IPS-20b (cell line): ENCODE results near the gene PARL.
"Not testable (repeated sequence)": the region's sequence is repeated elsewhere in the genome, so short reads cannot be mapped to it uniquely, and the experiment has no call there.

Source experiments
- H3K27ac ChIP-seq: one replicate; pipeline ENCODE4 v1.5.1; 2013; ENCODE audit warnings: low read length
- H3K27me3 ChIP-seq: 2 replicates; pipeline ENCODE4 v1.6.1; 2013; ENCODE audit warnings: mild to moderate bottlenecking, low read length, inconsistent platforms; ENCODE audit not compliant: insufficient read depth
- H3K36me3 ChIP-seq: 2 replicates; pipeline ENCODE4 v1.6.1; 2013; ENCODE audit warnings: low read depth, mild to moderate bottlenecking, inconsistent platforms, low read length, moderate library complexity; ENCODE audit not compliant: insufficient read depth
- H3K4me1 ChIP-seq: 2 replicates; pipeline ENCODE4 v1.6.1; 2013; ENCODE audit warnings: mild to moderate bottlenecking, control low read depth, inconsistent platforms, low read length, moderate library complexity; ENCODE audit not compliant: insufficient read depth
- H3K4me3 ChIP-seq: 2 replicates; pipeline ENCODE4 v1.5.1; 2013; ENCODE audit warnings: mild to moderate bottlenecking, low read length, inconsistent platforms
- H3K9ac ChIP-seq: 2 replicates; pipeline ENCODE4 v1.6.1; 2013; ENCODE audit warnings: low read depth, mild to moderate bottlenecking, inconsistent platforms, low read length, moderate library complexity
- H3K9me3 ChIP-seq: 2 replicates; pipeline ENCODE4 v1.6.1; 2013; ENCODE audit warnings: mild to moderate bottlenecking, low read depth, low read length, inconsistent platforms; ENCODE audit not compliant: insufficient read depth

Gene PARL

GRCh38 chr3:183878071-183878470, 6.6 kb downstream of the PARL start:
- no peaks in the 10 kb centered on the region for H3K27me3 ChIP-seq
- H3K4me1 ChIP-seq, result peaks cover 7% of the 10 kb centered on the region; the same call in 1 of the 2 replicates
- H3K36me3 ChIP-seq, result 0 out of 2 replicates have a peak, but pooled peaks cover 6% of the 10 kb centered on the region
- H3K27ac ChIP-seq, result no peak overlapping the region
- no peak overlapping the region for H3K9ac ChIP-seq
- no peak overlapping the region for H3K4me3 ChIP-seq
- H3K9me3 ChIP-seq, result no peaks in the 10 kb centered on the region

GRCh38 chr3:183877227-183877626, 7.5 kb downstream of the PARL start:
- not testable (repeated sequence) for H3K9ac ChIP-seq, H3K27me3 ChIP-seq, H3K36me3 ChIP-seq, H3K4me3 ChIP-seq, H3K9me3 ChIP-seq, H3K4me1 ChIP-seq, H3K27ac ChIP-seq

- Histone ChIP-seq H3K9ac (no peak overlapping the region), H3K9me3 (no peaks in the 10 kb centered on the region), H3K27me3 (no peaks in the 10 kb centered on the region), H3K4me1 (peaks cover 7% of the 10 kb centered on the region; the same call in 1 of the 2 replicates), H3K4me3 (no peak overlapping the region), H3K36me3 (0 out of 2 replicates have a peak, but pooled peaks cover 6% of the 10 kb centered on the region), H3K27ac (no peak overlapping the region)
Observed at GRCh38 chr3:183875411-183875810, 9.3 kb downstream of the PARL start.

- H3K27ac ChIP-seq, result no peak overlapping the region
- H3K9me3 ChIP-seq, result no peaks in the 10 kb centered on the region
- H3K27me3 ChIP-seq, result no peaks in the 10 kb centered on the region
- no peak overlapping the region for H3K9ac ChIP-seq
- peaks cover 1% of the 10 kb centered on the region; the same call in 1 of the 2 replicates for H3K4me1 ChIP-seq
- 0 out of 2 replicates have a peak, but pooled peaks cover 3% of the 10 kb centered on the region for H3K36me3 ChIP-seq
- H3K4me3 ChIP-seq, result no peak overlapping the region
Observed at GRCh38 chr3:183873914-183874313, 10.8 kb downstream of the PARL start.

GRCh38 chr3:183871541-183871940, 13.1 kb downstream of the PARL start:
- Histone ChIP-seq H3K27me3 (no peaks in the 10 kb centered on the region), H3K9ac (no peak overlapping the region), H3K27ac (no peak overlapping the region), H3K9me3 (no peaks in the 10 kb centered on the region), H3K4me1 (no peaks in the 10 kb centered on the region), H3K36me3 (peaks cover 16% of the 10 kb centered on the region), H3K4me3 (no peak overlapping the region)

- Histone ChIP-seq H3K36me3 (peaks cover 25% of the 10 kb centered on the region), H3K27ac (no peak overlapping the region), H3K9me3 (no peaks in the 10 kb centered on the region), H3K4me3 (no peak overlapping the region), H3K4me1 (no peaks in the 10 kb centered on the region), H3K9ac (no peak overlapping the region), H3K27me3 (no peaks in the 10 kb centered on the region)
Observed at GRCh38 chr3:183870563-183870962, 14.1 kb downstream of the PARL start.

- Histone ChIP-seq H3K4me3 (no peak overlapping the region), H3K4me1 (no peaks in the 10 kb centered on the region), H3K9ac (no peak overlapping the region), H3K9me3 (no peaks in the 10 kb centered on the region), H3K27ac (no peak overlapping the region), H3K36me3 (peaks cover 39% of the 10 kb centered on the region), H3K27me3 (no peaks in the 10 kb centered on the region)
Observed at GRCh38 chr3:183868796-183869195, 15.9 kb downstream of the PARL start.

GRCh38 chr3:183862610-183863009, 22.1 kb downstream of the PARL start:
- Histone ChIP-seq H3K27me3 (no peaks in the 10 kb centered on the region), H3K4me1 (no peaks in the 10 kb centered on the region), H3K9me3 (no peaks in the 10 kb centered on the region), H3K27ac (no peak overlapping the region), H3K9ac (no peak overlapping the region), H3K36me3 (peaks cover 84% of the 10 kb centered on the region), H3K4me3 (no peak overlapping the region)

- Histone ChIP-seq H3K4me1 (no peaks in the 10 kb centered on the region), H3K36me3 (peaks cover 77% of the 10 kb centered on the region), H3K27ac (no peak overlapping the region), H3K4me3 (no peak overlapping the region), H3K9ac (no peak overlapping the region), H3K9me3 (no peaks in the 10 kb centered on the region), H3K27me3 (no peaks in the 10 kb centered on the region)
Observed at GRCh38 chr3:183857863-183858262, 26.8 kb downstream of the PARL start.

GRCh38 chr3:183854318-183855035, 30.2 kb downstream of the PARL start:
- H3K9ac ChIP-seq, result no peak overlapping the region
- no peak overlapping the region for H3K4me3 ChIP-seq
- H3K36me3 ChIP-seq, result peaks cover 61% of the 10 kb centered on the region
- H3K27ac ChIP-seq, result no peak overlapping the region
- no peaks in the 10 kb centered on the region for H3K27me3 ChIP-seq
- no peaks in the 10 kb centered on the region for H3K9me3 ChIP-seq
- no peaks in the 10 kb centered on the region for H3K4me1 ChIP-seq

- Histone ChIP-seq H3K9me3 (no peaks in the 10 kb centered on the region), H3K36me3 (peaks cover 74% of the 10 kb centered on the region), H3K4me1 (no peaks in the 10 kb centered on the region), H3K9ac (no peak overlapping the region), H3K4me3 (no peak overlapping the region), H3K27ac (no peak overlapping the region), H3K27me3 (no peaks in the 10 kb centered on the region)
Observed at GRCh38 chr3:183845608-183846288, 38.9 kb downstream of the PARL start.

- H3K36me3 ChIP-seq, result peaks cover 74% of the 10 kb centered on the region
- no peaks in the 10 kb centered on the region for H3K9me3 ChIP-seq
- H3K27me3 ChIP-seq, result no peaks in the 10 kb centered on the region
- H3K9ac ChIP-seq, result no peak overlapping the region
- H3K4me1 ChIP-seq, result no peaks in the 10 kb centered on the region
- no peak overlapping the region for H3K4me3 ChIP-seq
- no peak overlapping the region for H3K27ac ChIP-seq
Observed at GRCh38 chr3:183845090-183845489, 39.6 kb downstream of the PARL start.
